Astrocyte (in vitro differentiated cells and primary cell): Measurements from ENCODE around the gene FLT3. TPM values are rescaled to one million over a fixed set of nuclear protein-coding genes. Genes with fewer than 3 reads are reported as not detected.

ENCODE experiments used
- DNase-seq: peaks from one replicate; pipeline ENCODE4 v3.0.0-alpha.2; 2010; ENCODE audit warnings: low read depth
- FAIRE-seq: peaks from 2 replicates; lab custom pipeline; 2011; peaks lifted over from hg19 to GRCh38; lab: Jason Lieb, UNC
- H2AFZ ChIP-seq: 2 replicates; pipeline ENCODE4 v1.6.0; 2012; ENCODE audit warnings: low read depth, low read length, inconsistent platforms
- H3K27ac ChIP-seq: 2 replicates; pipeline ENCODE4 v1.5.1; 2011; ENCODE audit warnings: low read depth, low read length, inconsistent platforms
- H3K27me3 ChIP-seq: 2 replicates; pipeline ENCODE4 v1.6.0; 2011; ENCODE audit warnings: low read length, inconsistent platforms; ENCODE audit not compliant: insufficient read depth
- H3K36me3 ChIP-seq: 2 replicates; pipeline ENCODE4 v1.5.1; 2011; ENCODE audit warnings: low read length, inconsistent platforms; ENCODE audit not compliant: insufficient read depth
- H3K4me1 ChIP-seq: 2 replicates; pipeline ENCODE4 v1.5.1; 2011; ENCODE audit warnings: low read length, inconsistent platforms; ENCODE audit not compliant: insufficient read depth
- H3K4me2 ChIP-seq: 2 replicates; pipeline ENCODE4 v1.6.0; 2012; ENCODE audit warnings: low read length, inconsistent platforms
- H3K4me3 ChIP-seq: 2 replicates; pipeline ENCODE4 v1.5.1; 2011; ENCODE audit warnings: low read depth, mild to moderate bottlenecking, low read length, inconsistent platforms; ENCODE audit not compliant: insufficient read depth
- H3K79me2 ChIP-seq: 2 replicates; pipeline ENCODE4 v1.6.0; 2012; ENCODE audit warnings: mild to moderate bottlenecking, low read length, inconsistent platforms; ENCODE audit not compliant: insufficient read depth
- H3K9ac ChIP-seq: 2 replicates; pipeline ENCODE4 v1.6.0; 2012; ENCODE audit warnings: mild to moderate bottlenecking, low read length, inconsistent platforms
- H3K9me3 ChIP-seq: 2 replicates; pipeline ENCODE4 v1.5.1; 2012; ENCODE audit warnings: low read depth, mild to moderate bottlenecking, low read length, inconsistent platforms; ENCODE audit not compliant: insufficient read depth
- H4K20me1 ChIP-seq: 2 replicates; pipeline ENCODE4 v1.6.0; 2012; ENCODE audit warnings: low read length, inconsistent platforms; ENCODE audit not compliant: insufficient read depth
- H3K27ac Mint-ChIP-seq: one replicate; pipeline ENCODE4 v1.8.0; 2021; ENCODE audit warnings: mild to moderate bottlenecking, mixed read lengths; ENCODE audit not compliant: unreplicated experiment
- H3K27me3 Mint-ChIP-seq: one replicate; pipeline ENCODE4 v1.8.0; 2021; ENCODE audit warnings: low read depth, mixed read lengths; ENCODE audit not compliant: unreplicated experiment
- H3K36me3 Mint-ChIP-seq: one replicate; pipeline ENCODE4 v1.8.0; 2021; ENCODE audit warnings: low read depth, mixed read lengths; ENCODE audit not compliant: unreplicated experiment
- H3K4me1 Mint-ChIP-seq: one replicate; pipeline ENCODE4 v1.8.0; 2021; ENCODE audit warnings: low read depth, mixed read lengths; ENCODE audit not compliant: unreplicated experiment
- H3K4me3 Mint-ChIP-seq: one replicate; pipeline ENCODE4 v1.8.0; 2021; ENCODE audit warnings: mild to moderate bottlenecking, moderate library complexity, mixed read lengths; ENCODE audit not compliant: unreplicated experiment
- H3K9me3 Mint-ChIP-seq: one replicate; pipeline ENCODE4 v1.8.0; 2021; ENCODE audit warnings: mild to moderate bottlenecking, mixed read lengths; ENCODE audit not compliant: unreplicated experiment
- CTCF ChIP-seq: IDR thresholded peaks from 2 replicates; pipeline ENCODE4 v1.5.1; 2011; ENCODE audit warnings: low read depth, mild to moderate bottlenecking, inconsistent platforms, low read length, moderate library complexity; ENCODE audit not compliant: insufficient read depth
- EZH2 ChIP-seq: IDR thresholded peaks from 2 replicates; pipeline ENCODE4 v1.6.1; 2012; ENCODE audit warnings: mild to moderate bottlenecking, low read length, inconsistent platforms; ENCODE audit not compliant: insufficient read depth
- total RNA-seq: library from RNA; stranded (reverse); gene quantifications from 2 replicates; pipeline ENCODE4 v1.2.1, GENCODE V29; 2021

FLT3 gene
- total RNA-seq, 1 donor from 2014 or later, result not detected

GRCh38 chr13:27963491-27963890 lies 136.9 kb downstream of the FLT3 start:
- Mint-ChIP-seq H3K27ac (no peak overlapping the region), H3K4me3 (no peak overlapping the region)
- FAIRE-seq, result no peak

GRCh38 chr13:27962982-27963381 lies 137.4 kb downstream of the FLT3 start:
- TF ChIP-seq CTCF (no peak), EZH2 (no peak)
- H3K9ac ChIP-seq, result no peak overlapping the region
- no peaks in the 10 kb centered on the region for H4K20me1 ChIP-seq
- H3K27ac Mint-ChIP-seq, result no peak overlapping the region
- H2AFZ ChIP-seq, result no peak overlapping the region
- H3K4me2 ChIP-seq, result no peak overlapping the region
- H3K4me1 ChIP-seq, result peaks cover 3% of the 10 kb centered on the region
- peaks cover 4% of the 10 kb centered on the region for H3K9me3 Mint-ChIP-seq
- H3K36me3 ChIP-seq, result no peaks in the 10 kb centered on the region
- no peak overlapping the region for H3K4me3 Mint-ChIP-seq
- no peak overlapping the region for H3K27ac ChIP-seq
- no peaks in the 10 kb centered on the region for H3K9me3 ChIP-seq
- H3K27me3 Mint-ChIP-seq, result peaks cover 89% of the 10 kb centered on the region
- H3K4me3 ChIP-seq, result no peak overlapping the region
- no peaks in the 10 kb centered on the region for H3K4me1 Mint-ChIP-seq
- DNase-seq, result no peak
- no peak for FAIRE-seq
- H3K36me3 Mint-ChIP-seq, result no peaks in the 10 kb centered on the region
- no peaks in the 10 kb centered on the region for H3K79me2 ChIP-seq
- H3K27me3 ChIP-seq, result peaks cover 93% of the 10 kb centered on the region

More at GRCh38 chr13:27963491-27963890, 136.9 kb downstream of the FLT3 start:
- peaks cover 95% of the 10 kb centered on the region for H3K27me3 ChIP-seq
- peaks cover 4% of the 10 kb centered on the region for H3K9me3 Mint-ChIP-seq
- peaks cover 3% of the 10 kb centered on the region for H3K4me1 ChIP-seq
- no peaks in the 10 kb centered on the region for H3K79me2 ChIP-seq
- no peaks in the 10 kb centered on the region for H3K36me3 ChIP-seq
- no peak overlapping the region for H3K4me2 ChIP-seq
- no peak overlapping the region for H2AFZ ChIP-seq
- no peaks in the 10 kb centered on the region for H3K9me3 ChIP-seq
- TF ChIP-seq EZH2, result no peak
- no peak for TF ChIP-seq CTCF
- H3K4me3 ChIP-seq, result no peak overlapping the region
- H4K20me1 ChIP-seq, result no peaks in the 10 kb centered on the region
- no peak for DNase-seq
- H3K9ac ChIP-seq, result no peak overlapping the region
- H3K27me3 Mint-ChIP-seq, result peaks cover 85% of the 10 kb centered on the region
- H3K27ac ChIP-seq, result no peak overlapping the region
- H3K36me3 Mint-ChIP-seq, result no peaks in the 10 kb centered on the region
- no peaks in the 10 kb centered on the region for H3K4me1 Mint-ChIP-seq

- Mint-ChIP-seq H3K4me1 (no peaks in the 10 kb centered on the region), H3K9me3 (no peaks in the 10 kb centered on the region), H3K4me3 (no peak overlapping the region), H3K36me3 (no peaks in the 10 kb centered on the region), H3K27me3 (peaks cover 87% of the 10 kb centered on the region), H3K27ac (no peak overlapping the region)
- Histone ChIP-seq H3K4me2 (no peak overlapping the region), H3K79me2 (no peaks in the 10 kb centered on the region), H3K27ac (no peak overlapping the region), H4K20me1 (no peaks in the 10 kb centered on the region), H2AFZ (no peak overlapping the region), H3K9ac (no peak overlapping the region), H3K27me3 (peaks cover 91% of the 10 kb centered on the region), H3K4me1 (peaks cover 3% of the 10 kb centered on the region), H3K36me3 (no peaks in the 10 kb centered on the region), H3K9me3 (no peaks in the 10 kb centered on the region), H3K4me3 (no peak overlapping the region)
- DNase-seq (no peak), FAIRE-seq (no peak)
- TF ChIP-seq EZH2 (no peak), CTCF (no peak)
Measured at GRCh38 chr13:27962128-27962841, 138.1 kb downstream of the FLT3 start.
